Measurements from ENCODE around the gene SLC66A1. TPM values are rescaled to one million over a fixed set of nuclear protein-coding genes. Genes with fewer than 3 reads are reported as not detected.

SLC66A1 gene
- total RNA-seq, 2 donors from 2014 or later: 11.4 to 12.0 TPM

DNA sequence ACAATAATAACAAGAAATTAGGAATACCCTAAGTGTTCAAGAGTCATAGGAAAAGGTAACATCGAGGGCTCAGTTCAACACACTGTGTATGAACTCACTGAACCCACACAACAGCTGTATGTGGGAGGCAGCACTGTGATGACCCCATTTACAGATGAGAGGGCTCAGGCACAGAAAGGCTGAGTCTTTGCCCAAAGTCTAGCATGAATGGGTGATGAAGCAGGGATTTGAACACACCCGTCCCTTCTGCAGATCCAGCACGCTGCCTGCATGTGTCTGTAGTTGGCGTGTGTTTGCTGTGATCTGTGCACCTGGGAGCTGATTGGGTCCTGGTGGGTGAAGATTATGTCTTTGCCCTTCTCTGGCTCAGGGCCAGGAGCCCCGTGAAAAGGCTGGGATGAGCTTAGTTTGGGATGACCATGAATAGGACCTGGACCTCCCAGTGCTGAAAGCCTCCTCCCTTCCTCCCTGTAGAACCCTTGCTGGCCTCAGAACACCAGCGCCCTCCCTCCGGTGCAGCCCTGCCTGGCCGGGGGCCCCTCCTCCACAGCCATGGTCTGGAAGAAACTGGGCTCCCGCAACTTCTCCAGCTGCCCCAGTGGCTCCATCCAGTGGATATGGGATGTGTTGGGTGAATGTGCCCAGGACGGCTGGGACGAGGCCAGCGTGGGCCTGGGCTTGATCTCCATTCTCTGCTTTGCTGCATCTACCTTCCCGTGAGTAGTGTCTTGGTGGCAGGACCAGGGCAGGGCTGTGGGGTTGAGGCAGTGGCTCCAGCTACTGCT, 5.2 kb downstream of the SLC66A1 start:
- H3K9me3 ChIP-seq: no peaks in the 10 kb centered on the region
- ATAC-seq (ENCODE audit: insufficient number of reproducible peaks, low FRiP score, low read depth): no peak
- TF ChIP-seq, protein P1, sequence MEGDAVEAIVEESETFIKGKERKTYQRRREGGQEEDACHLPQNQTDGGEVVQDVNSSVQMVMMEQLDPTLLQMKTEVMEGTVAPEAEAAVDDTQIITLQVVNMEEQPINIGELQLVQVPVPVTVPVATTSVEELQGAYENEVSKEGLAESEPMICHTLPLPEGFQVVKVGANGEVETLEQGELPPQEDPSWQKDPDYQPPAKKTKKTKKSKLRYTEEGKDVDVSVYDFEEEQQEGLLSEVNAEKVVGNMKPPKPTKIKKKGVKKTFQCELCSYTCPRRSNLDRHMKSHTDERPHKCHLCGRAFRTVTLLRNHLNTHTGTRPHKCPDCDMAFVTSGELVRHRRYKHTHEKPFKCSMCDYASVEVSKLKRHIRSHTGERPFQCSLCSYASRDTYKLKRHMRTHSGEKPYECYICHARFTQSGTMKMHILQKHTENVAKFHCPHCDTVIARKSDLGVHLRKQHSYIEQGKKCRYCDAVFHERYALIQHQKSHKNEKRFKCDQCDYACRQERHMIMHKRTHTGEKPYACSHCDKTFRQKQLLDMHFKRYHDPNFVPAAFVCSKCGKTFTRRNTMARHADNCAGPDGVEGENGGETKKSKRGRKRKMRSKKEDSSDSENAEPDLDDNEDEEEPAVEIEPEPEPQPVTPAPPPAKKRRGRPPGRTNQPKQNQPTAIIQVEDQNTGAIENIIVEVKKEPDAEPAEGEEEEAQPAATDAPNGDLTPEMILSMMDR (IDR thresholded peaks at IDR 0.05): no peak

DNA sequence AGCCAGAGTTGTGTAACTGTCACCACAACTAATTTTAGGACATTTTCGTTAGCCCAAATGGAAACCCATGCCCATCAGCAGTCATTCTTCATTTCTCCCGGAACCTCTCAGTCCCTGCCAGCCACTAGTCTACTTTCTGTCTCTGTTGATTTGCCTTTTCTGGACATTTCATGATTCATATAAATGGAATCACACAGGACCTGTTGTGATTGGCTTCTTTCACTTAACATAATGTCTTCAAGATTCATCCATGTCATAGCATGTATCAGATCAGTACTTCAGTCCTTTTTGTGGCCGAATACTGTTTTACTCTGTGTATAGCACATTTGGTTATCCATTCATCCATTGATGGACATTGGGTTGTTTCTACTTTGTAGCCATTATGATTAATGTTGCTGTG, 7.1 kb downstream of the SLC66A1 start:
- Histone ChIP-seq H3K36me3 (peaks cover 10% of the 10 kb centered on the region), H3K4me1 (ENCODE audit: control insufficient read depth in 1 of 2, low read depth in 2 of 2) (peaks cover 9 to 11% of the 10 kb centered on the region in 2 donors), H3K27me3 (replicated peaks; ENCODE audit: insufficient read depth) (no peaks in the 10 kb centered on the region), H3K9me3 (no peaks in the 10 kb centered on the region), H3K27ac (no peak overlapping the region), H3K4me3 (no peak overlapping the region)
- no peak for ATAC-seq (ENCODE audit: insufficient number of reproducible peaks, low FRiP score, low read depth)
- TF ChIP-seq, protein P1 (IDR thresholded peaks at IDR 0.05): no peak
- no peak for DNase-seq (ENCODE audit: low spot score)

More for the DNA sequence above, 5.2 kb downstream of the SLC66A1 start:
- Histone ChIP-seq H3K36me3 (peaks cover 10% of the 10 kb centered on the region), H3K4me1 (ENCODE audit: control insufficient read depth in 1 of 2, low read depth in 2 of 2) (peaks cover 23 to 24% of the 10 kb centered on the region in 2 donors), H3K27ac (no peak overlapping the region), H3K27me3 (replicated peaks; ENCODE audit: insufficient read depth) (no peaks in the 10 kb centered on the region), H3K4me3 (no peak overlapping the region)
- DNase-seq (ENCODE audit: low spot score): no peak

DNA sequence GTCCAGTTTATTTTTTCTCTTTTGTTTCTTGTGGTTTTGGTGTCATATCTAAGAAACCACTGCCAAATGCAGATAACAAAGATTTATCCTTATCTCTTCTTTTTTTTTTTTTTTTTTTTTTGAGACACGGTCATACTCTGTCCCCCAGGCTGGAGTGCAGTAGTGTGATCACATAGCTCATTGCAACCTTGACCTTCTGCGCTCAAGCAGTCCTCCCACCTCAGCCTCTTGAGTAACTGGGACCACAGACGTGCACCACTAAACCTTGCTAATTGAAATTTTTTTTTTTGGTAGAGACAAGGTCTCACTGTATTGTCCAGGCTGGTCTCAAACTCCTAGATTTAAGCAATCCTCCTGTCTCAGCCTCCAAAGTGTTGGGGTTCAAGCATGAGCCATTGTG, 8.9 kb downstream of the SLC66A1 start:
- H3K4me3 ChIP-seq: no peak overlapping the region
- H3K4me1 ChIP-seq (ENCODE audit: control insufficient read depth in 1 of 2, low read depth in 2 of 2): peaks cover 0 to under 1% of the 10 kb centered on the region in 2 donors
- peaks cover 28% of the 10 kb centered on the region for H3K36me3 ChIP-seq
- ATAC-seq (ENCODE audit: insufficient number of reproducible peaks, low FRiP score, low read depth): no peak
- no peaks in the 10 kb centered on the region for H3K9me3 ChIP-seq
- H3K27ac ChIP-seq: no peak overlapping the region
- TF ChIP-seq, protein P1 (IDR thresholded peaks at IDR 0.05): no peak
- no peaks in the 10 kb centered on the region for H3K27me3 ChIP-seq (replicated peaks; ENCODE audit: insufficient read depth)
- no peak for DNase-seq (ENCODE audit: low spot score)

DNA sequence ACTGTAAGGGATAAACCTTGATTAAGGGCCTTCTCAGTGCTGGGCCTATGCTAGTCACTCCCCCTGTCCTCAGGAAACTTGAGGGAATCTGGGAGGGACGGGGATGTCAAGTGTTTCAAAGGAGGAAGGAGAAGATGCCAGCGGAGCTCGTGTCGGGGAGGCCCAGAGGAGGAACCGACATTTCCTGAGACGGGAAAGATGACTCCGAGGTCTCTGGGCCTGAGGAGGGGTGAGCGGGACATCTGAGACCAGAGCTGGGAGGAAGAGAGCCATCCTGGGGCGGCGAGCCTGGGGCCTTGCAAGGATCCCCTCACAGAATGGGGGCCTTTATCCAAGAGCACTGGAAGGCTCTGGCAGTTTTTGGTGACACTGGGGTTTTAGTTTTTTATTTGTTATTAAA, 10.4 kb downstream of the SLC66A1 start:
- TF ChIP-seq, protein P1 (IDR thresholded peaks at IDR 0.05): no peak
- H3K9me3 ChIP-seq: no peaks in the 10 kb centered on the region
- ATAC-seq (ENCODE audit: insufficient number of reproducible peaks, low FRiP score, low read depth): no peak
- H3K27me3 ChIP-seq (replicated peaks; ENCODE audit: insufficient read depth): no peaks in the 10 kb centered on the region
- no peak overlapping the region for H3K27ac ChIP-seq
- no peak for DNase-seq (ENCODE audit: low spot score)
- peaks cover 30% of the 10 kb centered on the region for H3K36me3 ChIP-seq
- H3K4me3 ChIP-seq: no peak overlapping the region
- H3K4me1 ChIP-seq (ENCODE audit: control insufficient read depth in 1 of 2, low read depth in 2 of 2): no peaks in the 10 kb centered on the region

DNA sequence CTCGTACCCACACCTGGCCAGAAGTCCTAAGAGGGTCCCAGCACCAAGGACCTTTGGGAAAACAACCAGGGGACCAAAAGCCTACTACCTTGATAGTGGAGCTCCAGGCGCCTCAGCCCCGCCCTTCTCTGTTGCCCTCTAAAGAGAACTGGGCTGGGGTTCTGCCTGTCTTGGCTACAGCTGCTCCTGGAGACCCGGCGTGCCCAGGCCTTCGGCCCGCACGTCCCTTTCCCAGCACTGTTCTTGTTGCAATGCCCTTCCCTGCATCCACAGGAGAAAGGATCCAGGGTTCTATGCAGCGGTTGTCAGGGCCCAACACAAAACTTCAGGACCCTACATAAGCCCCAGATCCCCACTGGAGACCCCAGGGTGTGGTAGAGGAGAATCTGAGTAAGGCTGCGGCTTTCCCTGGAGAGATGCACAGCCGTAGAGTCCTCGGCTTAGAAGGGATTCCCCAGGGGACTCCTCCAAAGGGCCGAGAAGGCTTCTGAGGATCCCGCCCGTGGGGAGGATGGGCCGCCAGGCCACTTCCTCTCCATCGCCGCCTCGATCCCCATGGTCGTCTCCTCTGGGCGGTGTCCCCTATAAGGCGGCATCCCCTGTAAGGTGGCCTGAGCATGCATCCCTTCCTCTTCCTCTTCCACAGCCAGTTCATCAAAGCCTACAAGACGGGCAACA, 12.0 kb downstream of the SLC66A1 start:
- Histone ChIP-seq H3K4me3 (no peak overlapping the region), H3K27ac (no peak overlapping the region), H3K36me3 (peaks cover 32% of the 10 kb centered on the region), H3K4me1 (ENCODE audit: control insufficient read depth in 1 of 2, low read depth in 2 of 2) (no peaks in the 10 kb centered on the region), H3K9me3 (no peaks in the 10 kb centered on the region), H3K27me3 (replicated peaks; ENCODE audit: insufficient read depth) (no peaks in the 10 kb centered on the region)
- TF ChIP-seq, protein P1 (IDR thresholded peaks at IDR 0.05): no peak
- ATAC-seq (ENCODE audit: insufficient number of reproducible peaks, low FRiP score, low read depth): no peak
- DNase-seq (ENCODE audit: low spot score): no peak
